GM12878 (cell line): Measurements from ENCODE around the gene REPIN1. TPM values are rescaled to one million over a fixed set of nuclear protein-coding genes. Genes with fewer than 3 reads are reported as not detected.

ENCODE experiments used
- ATAC-seq: fragments of 200-7000 bp; cut with Tn5 transposase; 3 replicates; pipeline ENCODE4 v1.9.1; 2020; ENCODE audit warnings: mild to moderate bottlenecking, moderate library complexity
- BruUV-seq: library from RNA; stranded (reverse); fragments of 400-500 nt; replicated peaks from 2 replicates; lab custom pipeline; 2021; lab: Mats Ljungman, UMichigan
- CTCF ChIA-PET: fragments of 300-600 bp; sonication (Branson Sonifier 250); formaldehyde crosslinking; extraction: SDS; loops from one replicate; lab custom pipeline; 2021; ENCODE audit warnings: inconsistent platforms; lab: Yijun Ruan, JAX
- POLR2A ChIA-PET: fragments of 350-600 bp; formaldehyde crosslinking; extraction: SDS; loops from one replicate; lab custom pipeline; 2021; ENCODE audit warnings: inconsistent platforms; lab: Charles Lee
- RAD21 ChIA-PET: fragments of 300-600 bp; sonication (Branson Sonifier 250); formaldehyde crosslinking; loops from one replicate; lab custom pipeline; 2023; ENCODE audit warnings: antibody characterized with exemption; ENCODE audit not compliant: unreplicated experiment; lab: Charles Lee
- SMC1A ChIA-PET: fragments of 300-600 bp; sonication (Branson Sonifier 250); formaldehyde crosslinking; loops from one replicate; lab custom pipeline; 2023; ENCODE audit not compliant: unreplicated experiment, uncharacterized antibody; lab: Charles Lee
- DNase-seq: peaks from one replicate; pipeline ENCODE4 v3.0.0-alpha.2; 2011; ENCODE audit warnings: low read depth, low spot score
- FAIRE-seq: peaks from 3 replicates; lab custom pipeline; 2011; peaks lifted over from hg19 to GRCh38; lab: Jason Lieb, UNC
- H2AFZ ChIP-seq: 2 replicates; pipeline ENCODE4 v1.6.0; 2011; ENCODE audit warnings: low read depth, low read length, control low read depth; ENCODE audit not compliant: control insufficient read depth
- H3K27ac ChIP-seq: 2 replicates; pipeline ENCODE4 v1.5.1; 2011; ENCODE audit warnings: control low read depth; ENCODE audit not compliant: control insufficient read depth, insufficient read depth
- H3K27me3 ChIP-seq, 2 experiments: replicated peaks in 1 of 2; 2 replicates each; pipeline versions ENCODE4 v1.6.0 to v1.6.1; 2011; ENCODE audit warnings: low read length in 1 of 2; ENCODE audit not compliant: control insufficient read depth in 2 of 2, insufficient read depth in 2 of 2
- H3K36me3 ChIP-seq, 2 experiments: 2 replicates each; pipeline ENCODE4 v1.5.1; 2011; ENCODE audit warnings: low read length in 1 of 2; ENCODE audit not compliant: control insufficient read depth in 2 of 2, insufficient read depth in 2 of 2
- H3K4me1 ChIP-seq: 2 replicates; pipeline ENCODE4 v1.6.1; 2011; ENCODE audit warnings: mild to moderate bottlenecking, low read length, moderate library complexity, mixed read lengths; ENCODE audit not compliant: control insufficient read depth, insufficient read depth
- H3K4me2 ChIP-seq: 2 replicates; pipeline ENCODE4 v1.6.0; 2011; ENCODE audit warnings: control low read depth; ENCODE audit not compliant: control insufficient read depth, insufficient read depth
- H3K4me3 ChIP-seq: fragments of 200-600 bp; sonication (generic); 2 replicates; pipeline ENCODE4 v1.5.1; 2016
- H3K79me2 ChIP-seq: 2 replicates; pipeline ENCODE4 v1.6.0; 2011; ENCODE audit warnings: low read length; ENCODE audit not compliant: control insufficient read depth, insufficient read depth
- H3K9ac ChIP-seq: 2 replicates; pipeline ENCODE4 v1.8.0; 2011; ENCODE audit warnings: low read length, control low read depth, mixed read lengths; ENCODE audit not compliant: control insufficient read depth, insufficient read depth
- H3K9me3 ChIP-seq: replicated peaks from 3 replicates; pipeline ENCODE4 v1.5.1; 2011; ENCODE audit warnings: mild to moderate bottlenecking, low read length; ENCODE audit not compliant: control insufficient read depth, insufficient read depth
- H4K20me1 ChIP-seq: 2 replicates; pipeline ENCODE4 v1.6.0; 2011; ENCODE audit not compliant: control insufficient read depth, insufficient read depth
- HDGF ChIP-seq: fragments of 450-650 bp; IDR thresholded peaks from 2 replicates; pipeline ENCODE4 v1.6.1; 2016; ENCODE audit warnings: antibody characterized with exemption
- LARP7 ChIP-seq: fragments of 450-650 bp; IDR thresholded peaks from 2 replicates; pipeline ENCODE4 v1.6.1; 2017; ENCODE audit warnings: mild to moderate bottlenecking
- NBN ChIP-seq: fragments of 450-650 bp; IDR thresholded peaks from 2 replicates; pipeline ENCODE4 v1.6.1; 2016
- PAX5 ChIP-seq: IDR thresholded peaks from 2 replicates; pipeline ENCODE4 v1.6.1; 2011; ENCODE audit warnings: low read depth, low read length, borderline replicate concordance
- RUNX3 ChIP-seq: IDR thresholded peaks from 2 replicates; pipeline ENCODE4 v1.6.1; 2012; ENCODE audit warnings: low read length, inconsistent platforms
- SKIL ChIP-seq: fragments of 450-650 bp; IDR thresholded peaks from 2 replicates; pipeline ENCODE4 v1.6.1; 2017; ENCODE audit warnings: mild to moderate bottlenecking, low read depth, inconsistent platforms; ENCODE audit not compliant: poor library complexity, severe bottlenecking
- SMAD5 ChIP-seq: IDR thresholded peaks from 2 replicates; pipeline ENCODE4 v1.6.1; 2016; ENCODE audit warnings: antibody characterized with exemption, low read depth
- SREBF1 ChIP-seq: IDR thresholded peaks from 2 replicates; pipeline ENCODE4 v1.6.1; 2012; ENCODE audit warnings: mild to moderate bottlenecking, low read length
- STAT3 ChIP-seq: IDR thresholded peaks from 2 replicates; pipeline ENCODE4 v1.6.1; 2011; ENCODE audit warnings: low read depth, low read length, improper control_type of control experiment
- WGBS: methylation state at CpG from one replicate; pipeline ENCODE4 v1.1.6; 2016; ENCODE audit warnings: low lambda C conversion rate; ENCODE audit not compliant: insufficient replicate concordance, insufficient coverage; ENCODE audit errors: missing lambda C conversion rate; 5-methylcytosine and 5-hydroxymethylcytosine counted together
- in situ Hi-C: fragments of 300-500 bp; cut with MboI; formaldehyde crosslinking; loops from 9 replicates; pipeline ENCODE4 v1.14.3; 2018; ENCODE audit warnings: mixed read lengths
- intact Hi-C: fragments of 100-400 bp; cut with micrococcal nuclease; formaldehyde crosslinking; loops from one replicate; pipeline ENCODE4 v1.14.2; 2022; ENCODE audit not compliant: unreplicated experiment
- polyA plus RNA-seq, 11 experiments: library from polyadenylated mRNA; depleted of rRNA in 4 of 11; unstranded in 6 of 11; stranded (reverse) in 5 of 11; fragments of >200 nt; fragmentation: Nextera tagmentation in 4 of 11; fragmentation: Illumina TruSeq in 1 of 11; extraction: Ambion mirVana in 4 of 11; extraction: Trizol in 1 of 11; gene quantifications; 1 replicate in 1 of 11; 2 replicates in 10 of 11; pipeline versions ENCODE4 v1.2.1 to v1.2.3, GENCODE V29; 2011 to 2016; ENCODE audit warnings: inconsistent platforms in 2 of 11, missing spikeins in 2 of 11, low read depth in 1 of 11
- total RNA-seq, 4 experiments: library from RNA; depleted of rRNA in 3 of 4; stranded (reverse); fragments of >200 nt in 3 of 4; fragmentation: Illumina TruSeq in 1 of 4; extraction: Trizol in 1 of 4; gene quantifications; 2 replicates each; pipeline versions ENCODE4 v1.2.1 to v1.2.3, GENCODE V29; 2013 to 2021

Gene REPIN1
- total and polyA plus RNA-seq, 10 of the 15 experiments (the other 5 are each of a cell fraction or from before 2014, with no cell fraction given): 5.1 to 172 (median 76.9) TPM

- Histone ChIP-seq H3K4me3 (no peak overlapping the region), H3K4me1 (peaks cover 27% of the 10 kb centered on the region), H3K79me2 (no peaks in the 10 kb centered on the region), H3K27ac (no peak overlapping the region), H3K4me2 (no peak overlapping the region), H3K9me3 (no peaks in the 10 kb centered on the region), H3K27me3 (no peaks in the 10 kb centered on the region), H2AFZ (no peak overlapping the region), H3K36me3 (no peaks in the 10 kb centered on the region), H4K20me1 (no peaks in the 10 kb centered on the region), H3K9ac (no peak overlapping the region)
- in situ Hi-C loops: no loop called here
- SMC1A ChIA-PET: interaction anchor here (0.7 to 6.5 kb wide), 5 partner anchors 11 to 397 kb away, joined by 4 to 48 read pairs (median 12); a partner anchor contains a TSS
- ATAC-seq (no peak), DNase-seq (no peak), FAIRE-seq (peak; percentile 57)
- POLR2A ChIA-PET: interaction anchor here (1.4 kb wide), 1 partner anchor 10 kb away, joined by 6 read pairs; no protein-coding TSS in a partner anchor
- RAD21 ChIA-PET: interaction anchor here (1.0 to 4.7 kb wide), 3 partner anchors 11 to 60 kb away, joined by 6 to 26 read pairs (median 16); a partner anchor contains a TSS
- WGBS: 74% methylated on average over 3 of the region's 4 CpGs
- no TSS peak for BruUV-seq
- CTCF ChIA-PET: interaction anchor here (0.6 to 4.9 kb wide), 6 partner anchors 9 to 62 kb away, joined by 3 to 72 read pairs (median 6); partner anchors contain the start of genes ACTR3C and LRRC61
- intact Hi-C loops: loop anchor here (5.0 kb wide), 1 partner anchor 37 kb away; the partner anchor contains the start of genes ACTR3C and LRRC61
- no peak for TF ChIP-seq STAT3
- 0 out of 2 replicates have a peak, but pooled peaks have one; percentile 37 for TF ChIP-seq HDGF
- TF ChIP-seq NBN: 0 out of 2 replicates have a peak, but pooled peaks have one; percentile 11
- TF ChIP-seq LARP7: no peak
- peak; percentile 8; the same call in 1 of the 2 replicates for TF ChIP-seq RUNX3
Measured at GRCh38 chr7:150358988-150359621, 9.5 kb upstream of the REPIN1 start.

GRCh38 chr7:150359622-150360362 is 8.8 kb upstream of the REPIN1 start:
- no peak overlapping the region for H3K4me2 ChIP-seq
- no peak overlapping the region for H3K9ac ChIP-seq
- H3K36me3 ChIP-seq: no peaks in the 10 kb centered on the region
- ChIA-PET CTCF (no interaction called here), SMC1A (no interaction called here), RAD21 (no interaction called here), POLR2A (no interaction called here)
- no peak for DNase-seq
- intact Hi-C loops: loop anchor here (5.0 kb wide), 1 partner anchor 37 kb away; the partner anchor contains the start of genes ACTR3C and LRRC61
- H3K27ac ChIP-seq: no peak overlapping the region
- no peak for FAIRE-seq
- no TSS peak for BruUV-seq
- no peaks in the 10 kb centered on the region for H3K27me3 ChIP-seq
- no peak overlapping the region for H2AFZ ChIP-seq
- no peak for ATAC-seq
- in situ Hi-C loops: loop anchor here (5.0 kb wide), 1 partner anchor 53 kb away; no protein-coding TSS in a partner anchor
- H4K20me1 ChIP-seq: no peaks in the 10 kb centered on the region
- no peaks in the 10 kb centered on the region for H3K79me2 ChIP-seq
- H3K9me3 ChIP-seq: no peaks in the 10 kb centered on the region
- 100% methylated on average over 2 of the region's 2 CpGs for WGBS
- H3K4me1 ChIP-seq: peaks cover 32% of the 10 kb centered on the region
- no peak overlapping the region for H3K4me3 ChIP-seq
- TF ChIP-seq PAX5 (no peak), SREBF1 (no peak), SMAD5 (no peak), NBN (0 out of 2 replicates have a peak, but pooled peaks have one; percentile 34), SKIL (no peak), HDGF (peak; percentile 25; the same call in 1 of the 2 replicates)
